ENCODE results near the gene ACSL5.

Gene ACSL5

GRCh38 chr10:112407696-112408095 is 33.8 kb downstream of the ACSL5 start:
- no peak for DNase-seq (ENCODE audit: low spot score)

- no peak for DNase-seq (ENCODE audit: low spot score)
These were observed 35.4 kb downstream of the ACSL5 start for GRCh38 chr10:112409299-112409698.

- no peak for DNase-seq (ENCODE audit: low spot score)
These were observed 35.8 kb downstream of the ACSL5 start for GRCh38 chr10:112409755-112410154.

- no peak for DNase-seq (ENCODE audit: low spot score)
These were observed 38.8 kb downstream of the ACSL5 start for GRCh38 chr10:112412696-112413095.

- DNase-seq (ENCODE audit: low spot score): no peak
These were observed 47.8 kb downstream of the ACSL5 start for GRCh38 chr10:112421731-112422130.

GRCh38 chr10:112424651-112425050 is 50.7 kb downstream of the ACSL5 start:
- DNase-seq (ENCODE audit: low spot score): no peak

- no peak for DNase-seq (ENCODE audit: low spot score)
These were observed 52.2 kb downstream of the ACSL5 start for GRCh38 chr10:112426111-112426510.

- DNase-seq (ENCODE audit: low spot score): no peak
These were observed 55.2 kb downstream of the ACSL5 start for GRCh38 chr10:112429147-112429546.

GRCh38 chr10:112429654-112430230 is 55.8 kb downstream of the ACSL5 start:
- no peak for DNase-seq (ENCODE audit: low spot score)

- DNase-seq (ENCODE audit: low spot score): no peak
These were observed 59.2 kb downstream of the ACSL5 start for GRCh38 chr10:112433136-112433535.

- DNase-seq (ENCODE audit: low spot score): no peak
These were observed 61.2 kb downstream of the ACSL5 start for GRCh38 chr10:112434988-112435619.

- DNase-seq (ENCODE audit: low spot score): no peak
These were observed 64.4 kb downstream of the ACSL5 start for GRCh38 chr10:112438356-112438755.

- no peak for DNase-seq (ENCODE audit: low spot score)
These were observed 67.6 kb downstream of the ACSL5 start for GRCh38 chr10:112441520-112441919.

- DNase-seq (ENCODE audit: low spot score): no peak
These were observed 68.1 kb downstream of the ACSL5 start for GRCh38 chr10:112442063-112442462.

- DNase-seq (ENCODE audit: low spot score): no peak
These were observed 72.3 kb downstream of the ACSL5 start for GRCh38 chr10:112446055-112446854.

- DNase-seq (ENCODE audit: low spot score): peak; percentile 79
These were observed 73.1 kb downstream of the ACSL5 start, which contains the start of the genes VTI1A and ZDHHC6 for GRCh38 chr10:112446855-112447619. VTI1A (plus strand) TSS chr10:112447215; CDS start chr10:112447374, 159 bp downstream. ZDHHC6 (minus strand) TSS chr10:112446914; CDS start chr10:112445436, 1,478 bp downstream.

- no peak for DNase-seq (ENCODE audit: low spot score)
These were observed 73.7 kb downstream of the ACSL5 start for GRCh38 chr10:112447620-112447928.

GRCh38 chr10:112448888-112449287 is 75.0 kb downstream of the ACSL5 start:
- no peak for DNase-seq (ENCODE audit: low spot score)

- no peak for DNase-seq (ENCODE audit: low spot score)
These were observed 81.2 kb downstream of the ACSL5 start for GRCh38 chr10:112454910-112455779.

- no peak for DNase-seq (ENCODE audit: low spot score)
These were observed 82.6 kb downstream of the ACSL5 start for GRCh38 chr10:112456533-112456932.

- DNase-seq (ENCODE audit: low spot score): no peak
These were observed 86.5 kb downstream of the ACSL5 start for GRCh38 chr10:112460366-112460765.

Data from CD4-positive, alpha-beta T cell treated with Interleukin-6 at 100 ng/mL for 8 hours (primary cell).